Mucosa of rectum (tissue), 2 donors: ENCODE data around the gene TBC1D1.
A peak's percentile ranks its signal among the peaks of the same experiment; 100 is the strongest.

ENCODE experiments used
- H3K27ac ChIP-seq, 2 donors: one replicate each; pipeline ENCODE4 v1.7.0; 2013; ENCODE audit warnings: inconsistent platforms in 2 of 2, low read depth in 2 of 2, low read length in 2 of 2
- H3K27me3 ChIP-seq, 2 donors: one replicate each; pipeline ENCODE4 v1.7.0; 2013; ENCODE audit warnings: low read length in 2 of 2; ENCODE audit not compliant: control insufficient read depth in 2 of 2, insufficient read depth in 2 of 2
- H3K36me3 ChIP-seq, 2 donors: one replicate each; pipeline ENCODE4 v1.7.0; 2013; ENCODE audit warnings: low read length in 2 of 2; ENCODE audit not compliant: control insufficient read depth in 2 of 2, insufficient read depth in 2 of 2
- H3K4me1 ChIP-seq, 2 donors: one replicate each; pipeline ENCODE4 v1.7.0; 2013; ENCODE audit warnings: low read length in 2 of 2, mild to moderate bottlenecking in 1 of 2; ENCODE audit not compliant: control insufficient read depth in 2 of 2, insufficient read depth in 2 of 2
- H3K4me3 ChIP-seq, 2 donors: one replicate each; pipeline ENCODE4 v1.7.0; 2013; ENCODE audit warnings: low read length in 2 of 2
- H3K9ac ChIP-seq, 2 donors: one replicate each; pipeline ENCODE4 v1.7.0; 2013; ENCODE audit warnings: low read length in 2 of 2, low read depth in 1 of 2, mild to moderate bottlenecking in 1 of 2
- H3K9me3 ChIP-seq, 2 donors: one replicate each; pipeline ENCODE4 v1.7.0; 2013; ENCODE audit warnings: low read length in 2 of 2; ENCODE audit not compliant: control insufficient read depth in 2 of 2
- donor health status: healthy.
- donor health status: Normal muscosa, but diverticular disease.

The TBC1D1 gene, protein sequence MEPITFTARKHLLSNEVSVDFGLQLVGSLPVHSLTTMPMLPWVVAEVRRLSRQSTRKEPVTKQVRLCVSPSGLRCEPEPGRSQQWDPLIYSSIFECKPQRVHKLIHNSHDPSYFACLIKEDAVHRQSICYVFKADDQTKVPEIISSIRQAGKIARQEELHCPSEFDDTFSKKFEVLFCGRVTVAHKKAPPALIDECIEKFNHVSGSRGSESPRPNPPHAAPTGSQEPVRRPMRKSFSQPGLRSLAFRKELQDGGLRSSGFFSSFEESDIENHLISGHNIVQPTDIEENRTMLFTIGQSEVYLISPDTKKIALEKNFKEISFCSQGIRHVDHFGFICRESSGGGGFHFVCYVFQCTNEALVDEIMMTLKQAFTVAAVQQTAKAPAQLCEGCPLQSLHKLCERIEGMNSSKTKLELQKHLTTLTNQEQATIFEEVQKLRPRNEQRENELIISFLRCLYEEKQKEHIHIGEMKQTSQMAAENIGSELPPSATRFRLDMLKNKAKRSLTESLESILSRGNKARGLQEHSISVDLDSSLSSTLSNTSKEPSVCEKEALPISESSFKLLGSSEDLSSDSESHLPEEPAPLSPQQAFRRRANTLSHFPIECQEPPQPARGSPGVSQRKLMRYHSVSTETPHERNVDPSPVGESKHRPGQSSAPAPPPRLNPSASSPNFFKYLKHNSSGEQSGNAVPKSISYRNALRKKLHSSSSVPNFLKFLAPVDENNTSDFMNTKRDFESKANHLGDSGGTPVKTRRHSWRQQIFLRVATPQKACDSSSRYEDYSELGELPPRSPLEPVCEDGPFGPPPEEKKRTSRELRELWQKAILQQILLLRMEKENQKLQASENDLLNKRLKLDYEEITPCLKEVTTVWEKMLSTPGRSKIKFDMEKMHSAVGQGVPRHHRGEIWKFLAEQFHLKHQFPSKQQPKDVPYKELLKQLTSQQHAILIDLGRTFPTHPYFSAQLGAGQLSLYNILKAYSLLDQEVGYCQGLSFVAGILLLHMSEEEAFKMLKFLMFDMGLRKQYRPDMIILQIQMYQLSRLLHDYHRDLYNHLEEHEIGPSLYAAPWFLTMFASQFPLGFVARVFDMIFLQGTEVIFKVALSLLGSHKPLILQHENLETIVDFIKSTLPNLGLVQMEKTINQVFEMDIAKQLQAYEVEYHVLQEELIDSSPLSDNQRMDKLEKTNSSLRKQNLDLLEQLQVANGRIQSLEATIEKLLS (N-terminal part only)

DNA sequence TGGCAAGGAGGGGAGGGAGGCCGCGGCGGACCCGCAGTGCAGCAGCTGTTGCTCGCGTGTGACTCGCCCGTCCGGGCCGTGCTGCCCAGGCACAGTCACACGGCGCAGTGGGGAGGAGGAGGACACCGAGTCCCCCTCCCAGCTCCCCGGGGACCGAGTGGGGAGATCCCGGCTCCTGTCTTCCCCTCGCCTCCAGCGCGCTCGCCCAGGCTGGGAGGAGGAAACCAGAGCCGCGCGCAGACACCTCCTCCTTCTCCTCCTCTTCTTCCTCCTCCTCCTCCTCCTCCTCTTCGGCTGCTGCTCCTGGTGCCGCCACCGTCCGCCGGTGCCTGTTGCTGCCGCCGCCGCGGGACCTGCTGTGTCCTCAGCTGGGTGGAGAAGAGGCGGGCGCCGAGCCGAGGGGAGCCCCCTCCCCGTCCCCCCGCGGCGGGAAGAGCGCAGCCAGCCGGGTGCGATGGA, at the start of gene TBC1D1:
TBC1D1 (plus strand) TSS at position 284 of the 459 bp plus-strand sequence. CDS start 11,012 bp downstream, outside the sequence.
- Histone ChIP-seq H3K36me3 (no peaks in the 10 kb centered on the region), H3K27me3 (no peaks in the 10 kb centered on the region), H3K9me3 (no peaks in the 10 kb centered on the region), H3K4me3 (peak within 1 kb of the TSS; percentile 76 to 84), H3K9ac (peak within 1 kb of the TSS; percentile 58 to 71), H3K27ac (peak within 1 kb of the TSS; percentile 57 to 74), H3K4me1 (peaks cover 6 to 9% of the 10 kb centered on the region in 2 donors)

DNA sequence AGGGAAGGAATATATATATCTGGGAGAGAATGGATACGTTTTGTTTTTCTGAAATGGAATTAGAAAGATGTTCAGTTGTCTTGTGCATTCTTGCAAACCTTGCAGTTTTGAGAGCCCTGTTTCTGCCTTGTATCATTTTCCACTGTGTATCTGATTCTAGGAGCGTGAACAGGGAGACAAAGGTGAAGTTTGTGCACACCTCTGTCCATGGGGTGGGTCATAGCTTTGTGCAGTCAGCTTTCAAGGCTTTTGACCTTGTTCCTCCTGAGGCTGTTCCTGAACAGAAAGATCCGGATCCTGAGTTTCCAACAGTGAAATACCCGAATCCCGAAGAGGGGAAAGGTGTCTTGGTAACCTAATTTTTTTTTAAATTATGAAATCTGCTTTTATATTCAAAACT, 46.7 kb upstream of the TBC1D1 start:
- Histone ChIP-seq H3K27me3 (no peaks in the 10 kb centered on the region), H3K36me3 (peaks cover 40 to 57% of the 10 kb centered on the region in 2 donors), H3K4me3 (no peak overlapping the region), H3K9ac (no peak overlapping the region), H3K9me3 (no peaks in the 10 kb centered on the region), H3K4me1 (no peaks in the 10 kb centered on the region), H3K27ac (no peak overlapping the region)

DNA sequence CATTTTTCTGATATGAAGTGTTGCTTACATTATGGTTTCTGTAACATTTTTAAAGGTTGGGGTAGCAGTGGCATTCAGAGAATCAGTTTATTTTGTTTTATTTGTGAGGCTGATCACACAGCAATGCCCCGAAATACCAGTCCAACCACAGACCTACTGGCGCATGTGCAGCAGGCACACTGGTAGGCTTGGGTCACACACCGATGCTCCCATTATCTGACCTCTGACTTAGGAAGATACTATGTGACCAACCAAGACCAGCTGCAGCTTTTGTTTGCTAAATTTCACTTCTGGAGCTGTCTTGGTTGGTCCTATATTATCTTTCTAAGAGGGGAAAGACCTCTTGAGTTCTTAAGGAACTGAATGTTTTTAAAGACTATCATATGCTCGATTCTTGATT, 45.7 kb upstream of the TBC1D1 start:
- no peaks in the 10 kb centered on the region for H3K9me3 ChIP-seq
- no peak overlapping the region for H3K9ac ChIP-seq
- peaks cover 36 to 53% of the 10 kb centered on the region in 2 donors for H3K36me3 ChIP-seq
- no peaks in the 10 kb centered on the region for H3K4me1 ChIP-seq
- no peak overlapping the region for H3K27ac ChIP-seq
- H3K27me3 ChIP-seq: no peaks in the 10 kb centered on the region
- no peak overlapping the region for H3K4me3 ChIP-seq

DNA sequence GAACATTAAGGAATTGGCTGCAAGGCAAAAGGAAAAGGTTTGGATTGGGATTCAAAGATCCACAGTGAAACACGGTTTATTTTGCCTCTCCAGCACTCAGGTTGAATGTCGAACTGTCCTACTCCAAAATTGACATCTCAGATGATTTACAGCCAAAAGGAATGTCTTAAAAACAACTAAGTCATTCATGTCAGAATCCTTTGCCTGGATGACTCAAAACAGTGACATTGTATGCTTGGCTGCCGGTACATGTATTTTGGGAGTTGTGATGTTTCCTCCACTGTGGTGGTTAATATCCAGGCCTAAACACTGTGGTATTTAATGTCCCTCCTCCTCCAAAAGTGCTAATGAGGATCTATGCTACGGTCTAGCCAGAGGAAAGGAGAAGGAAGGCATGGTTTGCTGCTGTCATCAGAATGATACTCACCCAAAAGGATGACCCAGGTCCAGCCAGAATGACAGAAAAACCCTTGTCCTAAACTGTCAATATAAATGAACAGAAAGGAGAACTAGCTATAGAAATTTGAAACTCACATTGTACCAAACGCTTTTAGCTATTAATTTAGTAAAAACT, 43.5 kb upstream of the TBC1D1 start:
- Histone ChIP-seq H3K27me3 (no peaks in the 10 kb centered on the region), H3K4me3 (no peak overlapping the region), H3K36me3 (peaks cover 28 to 47% of the 10 kb centered on the region in 2 donors), H3K4me1 (no peaks in the 10 kb centered on the region), H3K9me3 (no peaks in the 10 kb centered on the region), H3K27ac (no peak overlapping the region), H3K9ac (no peak overlapping the region)

DNA sequence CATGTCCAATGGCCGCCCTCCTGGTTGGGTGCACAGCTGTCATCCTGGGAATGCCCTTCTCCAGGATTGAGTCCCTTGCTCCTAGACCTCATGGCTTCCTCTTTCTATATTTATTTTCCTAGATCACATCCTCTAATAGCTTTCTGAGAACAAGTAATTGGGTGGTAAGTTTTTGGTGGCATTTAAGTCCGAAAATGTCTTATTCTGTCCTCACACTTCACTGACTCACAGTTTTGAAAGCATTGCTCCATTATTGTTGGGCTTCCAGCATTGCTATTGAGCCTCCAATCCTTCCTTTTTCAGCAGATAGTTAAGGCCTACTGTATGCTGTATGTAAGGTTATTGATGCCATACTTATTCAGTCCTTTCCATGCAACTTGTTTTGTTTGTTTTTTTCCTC, 38.5 kb upstream of the TBC1D1 start:
- Histone ChIP-seq H3K9ac (no peak overlapping the region), H3K4me3 (no peak overlapping the region), H3K27ac (no peak overlapping the region), H3K27me3 (no peaks in the 10 kb centered on the region), H3K9me3 (no peaks in the 10 kb centered on the region), H3K36me3 (peaks cover 25 to 31% of the 10 kb centered on the region in 2 donors), H3K4me1 (no peaks in the 10 kb centered on the region)

DNA sequence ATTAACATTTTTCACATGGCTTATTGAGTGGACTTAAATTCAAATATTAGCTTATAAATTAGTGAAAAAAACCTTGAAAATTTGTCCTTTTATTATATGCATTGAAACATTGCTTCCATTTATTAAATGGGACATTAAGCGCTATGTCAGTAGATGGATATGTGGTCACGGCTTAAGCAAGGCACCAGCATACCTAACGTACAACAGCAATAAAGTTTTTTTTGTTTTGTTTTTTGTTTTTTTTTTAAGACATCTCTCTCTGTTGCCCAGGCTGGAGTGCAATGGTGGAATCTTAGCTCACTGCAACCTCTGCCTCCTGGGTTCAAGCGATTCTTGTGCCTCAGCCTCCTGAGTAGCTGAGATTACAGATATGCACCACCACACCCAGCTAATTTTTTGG, 32.8 kb upstream of the TBC1D1 start:
- Histone ChIP-seq H3K36me3 (peaks cover 20 to 21% of the 10 kb centered on the region in 2 donors), H3K27me3 (no peaks in the 10 kb centered on the region), H3K9ac (no peak overlapping the region), H3K4me1 (no peaks in the 10 kb centered on the region), H3K4me3 (no peak overlapping the region), H3K9me3 (no peaks in the 10 kb centered on the region), H3K27ac (no peak overlapping the region)

DNA sequence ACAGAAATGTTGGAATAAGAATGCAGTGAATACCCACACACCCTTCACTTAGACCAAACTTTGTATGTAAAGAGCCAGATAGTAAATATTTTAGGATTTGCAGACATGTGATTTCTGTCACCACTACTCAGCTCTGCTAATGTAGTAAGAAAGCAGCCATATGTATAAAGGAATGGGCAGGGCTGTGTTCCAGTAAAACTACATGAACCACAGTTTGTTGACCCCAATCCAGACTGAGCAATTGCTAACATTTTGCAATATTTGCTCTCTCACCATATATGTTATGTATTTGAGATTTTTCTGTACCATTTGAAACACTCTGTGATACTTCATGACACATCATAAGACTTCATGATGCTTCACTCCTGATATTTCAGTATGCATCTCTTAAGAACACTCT, 32.0 kb upstream of the TBC1D1 start:
- Histone ChIP-seq H3K27ac (no peak overlapping the region), H3K4me3 (no peak overlapping the region), H3K27me3 (no peaks in the 10 kb centered on the region), H3K4me1 (no peaks in the 10 kb centered on the region), H3K36me3 (peaks cover 20% of the 10 kb centered on the region in 2 donors), H3K9me3 (no peaks in the 10 kb centered on the region), H3K9ac (no peak overlapping the region)

DNA sequence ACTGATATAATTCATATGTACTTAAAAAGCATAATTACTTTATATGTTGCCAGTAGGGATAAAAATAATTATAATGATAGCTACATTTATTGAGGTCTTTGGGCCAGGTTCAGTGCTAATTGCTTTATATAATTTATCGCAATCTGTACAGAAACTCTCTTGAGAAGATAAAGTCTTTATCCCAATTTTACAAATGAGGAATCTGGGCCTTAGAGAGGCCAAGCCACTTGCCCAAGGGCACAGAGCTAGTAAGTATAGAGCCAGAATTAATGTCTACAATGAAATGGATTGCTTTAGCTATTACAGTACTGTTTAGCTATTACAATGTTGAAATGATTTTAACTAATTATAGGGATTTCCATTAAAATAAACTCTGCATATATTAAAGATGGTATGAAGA, 30.6 kb upstream of the TBC1D1 start:
- no peak overlapping the region for H3K27ac ChIP-seq
- H3K36me3 ChIP-seq: peaks cover 16 to 20% of the 10 kb centered on the region in 2 donors
- H3K27me3 ChIP-seq: no peaks in the 10 kb centered on the region
- H3K4me1 ChIP-seq: no peaks in the 10 kb centered on the region
- no peaks in the 10 kb centered on the region for H3K9me3 ChIP-seq
- no peak overlapping the region for H3K9ac ChIP-seq
- H3K4me3 ChIP-seq: no peak overlapping the region

DNA sequence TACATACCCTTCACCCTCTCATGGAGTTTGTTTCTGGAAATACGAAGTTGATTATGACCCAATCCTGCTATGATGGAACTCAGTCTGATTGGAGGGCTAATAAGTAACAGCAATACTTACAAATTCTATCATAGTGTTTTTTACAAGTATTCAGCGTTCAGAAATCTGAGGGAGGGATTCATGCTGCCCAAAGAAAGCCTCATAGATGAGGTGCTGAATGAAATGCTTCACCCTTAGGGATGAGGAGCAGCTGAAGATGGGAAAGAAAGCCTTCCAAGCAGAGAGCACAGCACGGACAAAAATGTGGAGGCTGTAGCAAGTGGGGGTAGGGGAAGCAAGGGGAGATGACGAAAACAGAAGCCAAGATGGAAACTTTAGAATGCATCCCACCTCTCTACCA, 27.9 kb upstream of the TBC1D1 start:
- peaks cover 7 to 12% of the 10 kb centered on the region in 2 donors for H3K36me3 ChIP-seq
- H3K4me3 ChIP-seq: no peak overlapping the region

More for the DNA sequence above, 27.9 kb upstream of the TBC1D1 start:
- H3K27ac ChIP-seq: no peak overlapping the region
- H3K9me3 ChIP-seq: no peaks in the 10 kb centered on the region
- no peak overlapping the region for H3K9ac ChIP-seq
- H3K4me1 ChIP-seq: no peaks in the 10 kb centered on the region
- no peaks in the 10 kb centered on the region for H3K27me3 ChIP-seq
